ENCODE results near the gene PLA2G4D. TPM values are rescaled to one million over a fixed set of nuclear protein-coding genes. Genes with fewer than 3 reads are reported as not detected.

PLA2G4D gene
- total and polyA plus RNA-seq, 2 experiments from 2014 or later: 0.07 to 0.15 TPM

GRCh38 chr15:42092398-42093318 is 1.7 kb downstream of the PLA2G4D start:
- no peak overlapping the region for H3K4me3 Mint-ChIP-seq
- DNase-seq (ENCODE audit: low spot score) (peak; percentile 34), ATAC-seq (peak; percentile 28; the same call in 2 of the 3 replicates)
- no peak overlapping the region for H3K4me3 ChIP-seq
- H3K4me1 Mint-ChIP-seq: peaks cover 15% of the 10 kb centered on the region
- peaks cover 4% of the 10 kb centered on the region for H3K27me3 Mint-ChIP-seq (ENCODE audit: insufficient read depth, low read depth, poor library complexity)
- no peaks in the 10 kb centered on the region for H3K9me3 Mint-ChIP-seq
- TF ChIP-seq ETS1 (IDR thresholded peaks at IDR 0.05) (no peak), CTCF (conservative IDR thresholded peaks at IDR 0.05; ENCODE audit: low read depth in 2 of 2) (no peak), REST (IDR thresholded peaks at IDR 0.05; ENCODE audit: unreplicated experiment) (no peak), ZNF114 (CRISPR knock-in tag; IDR thresholded peaks at IDR 0.05) (no peak), CREB1 (CRISPR knock-in tag; IDR thresholded peaks at IDR 0.05; ENCODE audit: low read depth) (no peak), NANOG (IDR thresholded peaks at IDR 0.05; ENCODE audit: borderline replicate concordance) (no peak), POLR2AphosphoS5 (IDR thresholded peaks at IDR 0.05; ENCODE audit: low read depth) (no peak), STAT1 (IDR thresholded peaks at IDR 0.05; ENCODE audit: unreplicated experiment) (no peak), EZH2 (IDR thresholded peaks at IDR 0.05; ENCODE audit: low read depth, unreplicated experiment) (no peak), ZNF462 (CRISPR knock-in tag; IDR thresholded peaks at IDR 0.05) (no peak), JUNB (IDR thresholded peaks at IDR 0.05; ENCODE audit: unreplicated experiment) (no peak), EZH2phosphoT487 (IDR thresholded peaks at IDR 0.05; ENCODE audit: unreplicated experiment) (no peak), ZNF331 (CRISPR knock-in tag; IDR thresholded peaks at IDR 0.05; ENCODE audit: low read depth) (no peak)
- peak overlapping the region; percentile 60; the same call in 1 of the 2 replicates for H3K27ac Mint-ChIP-seq
- no peaks in the 10 kb centered on the region for H3K79me2 ChIP-seq (replicated peaks; ENCODE audit: insufficient read depth)
- no peaks in the 10 kb centered on the region for H4K20me1 ChIP-seq (replicated peaks; ENCODE audit: insufficient read depth)
- H3F3A ChIP-seq (replicated peaks; ENCODE audit: low read depth): no peaks in the 10 kb centered on the region
- no peaks in the 10 kb centered on the region for H3K27me3 ChIP-seq (ENCODE audit: insufficient read depth)
- H3K9me2 ChIP-seq (ENCODE audit: insufficient read depth): no peaks in the 10 kb centered on the region
- peak overlapping the region; percentile 85 for H2AFZ ChIP-seq
- no peak overlapping the region for H3K4me2 ChIP-seq
- no peaks in the 10 kb centered on the region for H3K36me3 Mint-ChIP-seq (ENCODE audit: low read depth)
- no peak overlapping the region for H3K27ac ChIP-seq (ENCODE audit: low read depth)
- H3K36me3 ChIP-seq (ENCODE audit: insufficient read depth): no peaks in the 10 kb centered on the region
- 0 out of 2 replicates have a peak, but pooled peaks cover 4% of the 10 kb centered on the region for H3K4me1 ChIP-seq (ENCODE audit: insufficient read depth)
